ENCODE data around the gene CCDC169.
"Not testable (repeated sequence)": the region's sequence is repeated elsewhere in the genome, so short reads cannot be mapped to it uniquely, and the experiment has no call there.

The CCDC169 gene

GRCh38 chr13:36313047-36313969, 15.7 kb upstream of the CCDC169 start:
- DNase-seq (ENCODE audit: low read depth in 2 of 2) = no peak

DNA sequence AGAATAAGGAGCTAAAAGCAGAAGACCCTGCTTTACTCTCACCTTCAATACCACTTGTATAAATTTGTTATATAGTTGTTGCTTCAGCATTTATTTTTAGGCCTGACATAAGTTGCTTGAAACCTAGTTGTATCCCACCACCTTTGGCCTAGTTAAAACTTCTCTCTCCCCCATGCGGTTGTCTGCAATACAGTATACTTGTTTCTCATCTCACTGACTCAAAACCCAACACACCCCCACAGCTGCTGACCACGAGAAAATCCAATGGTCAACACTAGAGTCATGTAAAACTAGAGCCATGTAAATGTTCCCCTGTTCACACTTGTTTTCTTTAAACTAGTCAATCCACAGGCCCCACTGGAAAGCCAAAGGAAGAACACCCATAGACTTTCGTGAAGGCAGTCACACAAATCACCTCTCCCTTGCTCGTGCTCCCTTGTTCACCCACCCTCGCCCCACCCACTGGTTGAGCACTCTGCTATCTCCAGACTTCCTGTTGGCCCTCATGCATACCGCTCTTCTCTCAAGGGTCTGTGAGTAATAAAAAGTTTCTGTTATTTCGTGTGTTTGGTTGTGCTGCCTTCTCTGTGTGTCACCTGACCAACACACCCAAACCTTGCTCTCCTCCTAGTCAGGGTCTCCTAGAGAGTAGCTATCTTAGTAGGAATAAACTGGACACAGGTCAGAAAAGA, 12.9 kb upstream of the CCDC169 start:
- no peak for DNase-seq (ENCODE audit: low read depth in 2 of 2)

DNA sequence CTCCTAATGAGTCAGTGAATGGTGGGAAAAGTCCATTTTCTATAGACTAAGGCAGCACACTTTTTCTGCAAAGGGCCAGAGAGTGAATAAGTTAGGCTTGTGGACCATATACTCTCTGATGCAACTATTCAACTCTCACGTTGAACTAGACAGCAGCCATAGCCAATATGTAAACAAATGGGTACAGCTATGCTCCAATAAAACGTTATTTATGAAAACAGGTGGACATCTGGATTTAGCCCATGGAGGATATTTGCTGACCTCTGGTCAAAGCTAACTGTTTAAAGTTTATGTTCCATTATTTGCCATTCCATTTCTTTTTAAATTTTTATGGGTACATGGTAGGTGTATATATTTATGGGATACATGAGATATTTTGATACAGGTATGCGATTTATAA, 4.7 kb upstream of the CCDC169 start:
- no peak for DNase-seq (ENCODE audit: low read depth in 2 of 2)

DNA sequence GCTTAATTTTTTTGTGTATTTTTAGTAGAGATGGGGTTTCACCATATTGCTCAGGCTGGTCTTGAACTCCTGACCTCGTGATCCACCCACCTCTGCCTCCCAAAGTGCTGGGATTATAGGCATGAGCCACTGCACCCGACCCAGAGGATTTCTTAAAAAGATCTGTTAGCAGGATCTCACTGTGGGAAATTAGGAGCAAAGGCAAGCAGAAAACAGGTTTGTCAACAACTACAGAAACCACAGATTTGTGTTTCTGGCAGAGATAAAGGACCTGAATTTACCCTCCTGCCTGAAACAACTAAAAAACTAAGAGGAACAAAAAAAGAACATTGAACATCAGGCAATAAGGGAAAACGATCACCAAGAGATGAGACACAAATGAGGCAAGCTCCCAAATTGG, 1.9 kb upstream of the CCDC169 start:
- DNase-seq (ENCODE audit: low read depth in 2 of 2) = not testable (repeated sequence)

DNA sequence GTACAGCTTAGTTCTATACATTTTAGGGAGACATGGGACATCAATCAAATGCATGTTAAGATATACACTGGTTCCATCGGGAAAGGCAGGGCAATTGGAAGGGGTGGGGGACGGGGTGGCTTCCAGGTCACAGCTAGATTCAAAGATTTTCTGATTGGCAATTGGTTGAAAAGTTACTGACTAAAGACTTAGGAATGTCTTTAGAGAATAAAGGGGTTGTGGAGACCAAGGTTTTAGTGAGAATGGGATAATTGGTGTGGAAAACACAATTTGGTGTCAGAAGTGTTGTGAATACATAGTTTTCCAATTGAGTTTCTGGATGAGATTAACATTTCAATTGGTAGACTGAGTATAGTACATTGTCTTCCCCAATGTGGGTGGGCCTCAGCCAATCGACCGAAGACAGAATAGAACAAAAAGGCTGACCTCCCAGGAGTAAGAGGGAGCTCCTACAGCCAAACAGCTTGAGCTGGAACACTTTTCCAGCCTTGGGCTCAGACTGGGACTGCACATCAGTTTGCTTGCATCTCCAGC, 988 bp upstream of the CCDC169 start:
- no peak for DNase-seq (ENCODE audit: low read depth in 2 of 2)

- no peak for DNase-seq (ENCODE audit: low read depth in 2 of 2)
Measured at GRCh38 chr13:36294096-36294495, 3.5 kb downstream of the CCDC169 start.

- no peak for DNase-seq (ENCODE audit: low read depth in 2 of 2)
Measured at GRCh38 chr13:36293497-36293896, 4.1 kb downstream of the CCDC169 start.

- DNase-seq (ENCODE audit: low read depth in 2 of 2) = no peak
Measured at GRCh38 chr13:36288794-36289391, 8.7 kb downstream of the CCDC169 start.

DNA sequence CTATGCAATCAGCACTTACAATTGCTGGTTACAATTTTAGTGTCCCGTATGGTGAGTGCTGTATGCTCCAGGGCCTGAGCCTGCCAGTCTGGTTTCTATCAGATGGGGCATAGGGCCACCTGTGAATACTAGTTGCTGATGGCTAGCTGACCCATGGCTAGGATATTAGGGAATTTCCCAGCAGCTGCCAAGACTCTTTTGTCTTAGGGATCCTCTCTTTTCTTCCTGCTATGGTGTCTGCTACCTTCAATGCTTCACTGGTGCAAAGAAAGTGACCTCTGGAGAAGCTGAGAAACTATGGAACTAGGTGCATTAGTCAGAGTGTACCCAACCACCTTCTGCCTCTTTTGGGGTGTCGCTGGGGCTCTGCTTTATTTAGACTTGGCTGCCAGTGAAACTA, 11.6 kb downstream of the CCDC169 start:
- DNase-seq (ENCODE audit: low read depth in 2 of 2) = no peak

DNA sequence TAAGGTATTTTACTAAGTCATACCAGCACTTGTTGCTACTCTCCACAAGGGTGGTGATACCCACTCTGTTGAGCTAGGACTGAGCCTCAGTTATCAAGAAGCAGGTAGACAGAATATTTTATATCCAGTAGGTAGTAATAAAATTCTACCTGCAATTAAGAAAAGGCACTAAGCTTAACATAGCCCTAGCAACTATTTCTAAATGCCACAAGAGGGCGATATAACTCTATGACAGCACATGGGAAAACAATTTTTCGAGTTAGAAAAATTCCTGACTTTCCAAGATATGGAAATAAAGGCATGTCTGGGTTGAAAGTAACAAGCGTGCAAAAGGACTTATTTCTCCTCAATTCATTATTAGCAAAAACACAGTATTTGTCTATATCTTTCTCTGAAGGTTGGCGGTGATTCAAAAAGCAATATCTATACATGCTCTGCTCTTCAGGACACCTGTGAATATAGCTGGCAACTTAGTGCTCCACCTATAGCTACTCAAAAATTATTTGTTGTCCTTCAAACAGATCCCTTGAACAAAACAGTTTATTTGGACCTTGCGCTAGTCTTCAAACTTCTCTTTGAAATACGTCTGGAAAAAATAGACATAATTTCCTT, 14.7 kb downstream of the CCDC169 start:
- no peak for DNase-seq (ENCODE audit: low read depth in 2 of 2)

DNA sequence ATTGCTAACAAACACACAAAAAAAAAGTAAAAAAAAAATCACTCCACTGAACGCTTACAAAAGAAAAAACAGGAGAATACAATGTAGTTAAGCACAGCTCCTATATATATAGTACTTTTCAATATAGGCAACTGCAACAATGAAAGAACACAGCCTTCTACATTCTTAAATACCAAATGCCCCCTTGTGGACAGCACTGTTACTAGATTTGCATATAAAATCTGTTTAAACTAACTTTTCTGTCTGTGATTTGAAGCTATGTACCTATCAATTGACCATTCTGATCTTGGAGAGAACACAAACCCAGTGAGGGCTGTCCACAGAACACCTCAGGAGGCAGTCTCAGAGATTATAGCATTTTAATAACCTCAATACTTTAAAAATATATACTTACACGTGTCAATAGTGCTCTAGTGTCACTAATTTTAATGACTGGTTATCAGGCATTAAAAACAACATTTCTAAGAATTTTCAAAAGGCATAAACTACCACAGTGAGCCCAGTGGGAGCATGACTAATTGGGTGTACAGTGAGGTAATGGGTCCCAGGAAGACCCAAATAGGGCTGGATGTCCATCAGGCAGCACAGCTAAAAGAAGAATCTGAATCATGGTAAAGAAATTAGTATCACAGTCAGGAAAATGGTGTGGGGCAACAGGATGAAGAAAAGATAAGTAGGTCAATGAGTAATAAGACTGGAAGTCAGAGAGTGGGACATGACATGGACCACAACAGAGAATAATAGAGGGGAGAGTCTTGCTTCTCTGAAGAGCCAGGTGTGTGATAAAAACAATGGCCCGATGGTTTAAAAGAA, 22.2 kb downstream of the CCDC169 start:
- no peak for DNase-seq (ENCODE audit: low read depth in 2 of 2)

- DNase-seq (ENCODE audit: low read depth in 2 of 2) = no peak
Measured at GRCh38 chr13:36273431-36273830, 24.2 kb downstream of the CCDC169 start.

- no peak for DNase-seq (ENCODE audit: low read depth in 2 of 2)
Measured at GRCh38 chr13:36261976-36262375, 35.6 kb downstream of the CCDC169 start.

DNA sequence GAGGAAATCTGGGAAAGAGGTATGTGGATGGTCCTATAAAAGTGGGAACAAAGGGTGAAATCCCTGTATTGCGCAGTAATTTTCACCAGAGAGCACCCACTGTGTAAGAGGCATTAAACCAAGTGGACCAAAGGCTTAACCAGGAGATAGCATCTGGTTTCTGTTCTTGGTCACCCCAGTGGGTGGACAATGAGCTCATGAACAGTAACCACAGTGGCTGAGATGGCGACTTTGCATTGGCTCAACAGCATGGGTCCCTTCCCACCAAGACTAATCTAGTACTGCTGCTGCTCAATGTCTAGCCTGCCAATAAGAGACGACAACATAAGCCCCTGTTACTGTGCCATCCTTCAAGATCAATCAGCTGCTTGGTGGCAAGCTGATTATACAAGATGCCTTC, 36.6 kb downstream of the CCDC169 start:
- DNase-seq (ENCODE audit: low read depth in 2 of 2) = no peak

DNA sequence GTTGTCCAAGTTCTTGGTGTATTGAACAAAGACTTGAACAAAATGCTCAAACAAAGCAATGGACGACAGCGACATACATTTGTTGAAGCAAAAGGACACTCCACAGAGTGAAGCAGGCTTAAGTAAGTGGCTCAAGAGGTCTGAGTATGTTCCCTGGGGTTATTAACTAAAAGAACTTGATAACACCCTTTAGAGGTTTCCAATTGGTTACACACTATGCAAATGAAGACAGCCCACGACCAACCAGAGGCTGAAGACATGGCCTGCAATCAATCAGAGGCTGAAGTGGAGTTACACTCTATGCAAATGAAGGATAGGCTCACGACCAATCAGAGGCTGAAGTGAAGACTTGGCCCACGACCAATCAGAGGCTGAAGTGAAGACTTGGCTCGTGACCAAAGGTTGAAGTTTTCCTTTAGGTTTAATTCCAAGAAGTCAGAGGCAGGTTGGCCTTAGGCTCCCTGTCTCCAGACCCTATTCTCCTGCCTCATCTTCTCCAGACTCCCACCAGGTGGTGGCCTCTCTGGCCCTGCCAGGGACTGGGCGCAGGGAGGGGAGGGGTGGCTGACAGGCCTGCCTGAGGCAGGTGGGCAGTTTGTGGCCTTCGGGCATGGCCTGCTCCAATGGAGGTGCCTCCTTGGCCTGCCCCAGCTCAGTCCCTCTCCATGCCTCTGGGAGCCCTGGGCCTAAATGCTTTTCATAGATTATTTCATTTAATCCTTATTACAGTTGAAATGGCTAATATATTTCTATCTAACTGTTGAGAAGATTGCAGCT, 38.1 kb downstream of the CCDC169 start:
- no peak for DNase-seq (ENCODE audit: low read depth in 2 of 2)

DNA sequence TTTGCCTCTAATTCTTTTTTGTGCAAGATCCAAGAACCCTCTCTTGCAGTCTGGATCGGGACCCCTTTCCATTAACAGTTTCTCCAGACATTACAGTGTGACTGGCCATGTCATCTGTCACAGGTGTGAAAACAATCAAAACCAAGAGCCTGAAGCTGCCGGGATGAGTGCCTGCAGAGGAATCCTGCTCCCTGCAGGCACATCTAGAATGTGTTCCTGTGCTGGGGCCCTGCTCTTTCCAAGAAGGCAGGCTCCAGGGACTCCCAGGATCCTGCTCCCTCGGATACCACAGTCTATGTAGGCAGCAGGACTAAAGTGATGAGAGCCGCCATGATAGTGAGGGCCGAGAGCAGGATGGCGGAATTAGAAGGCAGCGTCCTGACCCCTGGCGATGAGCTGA, 38.8 kb downstream of the CCDC169 start:
- no peak for DNase-seq (ENCODE audit: low read depth in 2 of 2)

DNA sequence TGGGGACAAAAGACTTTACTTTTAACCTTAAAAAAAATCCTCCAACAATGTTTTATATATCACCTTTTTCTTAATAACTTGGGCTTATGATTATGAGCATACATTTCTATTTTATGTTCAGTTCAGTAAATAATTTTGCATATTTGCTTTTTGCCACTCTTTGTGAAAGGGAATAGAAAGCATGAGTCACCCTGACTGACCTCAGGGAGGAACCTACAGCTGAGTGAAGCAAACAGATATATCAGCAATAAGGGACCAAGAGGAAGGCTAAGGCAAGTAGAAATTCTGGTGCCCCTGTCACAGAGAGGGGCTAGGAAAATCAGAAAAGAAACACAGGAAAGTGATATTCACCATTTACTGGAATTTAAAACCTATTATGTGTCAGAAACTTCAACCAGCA, 46.1 kb downstream of the CCDC169 start:
- DNase-seq (ENCODE audit: low read depth in 2 of 2) = no peak

GRCh38 chr13:36251017-36251416, 46.6 kb downstream of the CCDC169 start:
- no peak for DNase-seq (ENCODE audit: low read depth in 2 of 2)

GRCh38 chr13:36248700-36249099, 48.9 kb downstream of the CCDC169 start:
- DNase-seq (ENCODE audit: low read depth in 2 of 2) = no peak

DNA sequence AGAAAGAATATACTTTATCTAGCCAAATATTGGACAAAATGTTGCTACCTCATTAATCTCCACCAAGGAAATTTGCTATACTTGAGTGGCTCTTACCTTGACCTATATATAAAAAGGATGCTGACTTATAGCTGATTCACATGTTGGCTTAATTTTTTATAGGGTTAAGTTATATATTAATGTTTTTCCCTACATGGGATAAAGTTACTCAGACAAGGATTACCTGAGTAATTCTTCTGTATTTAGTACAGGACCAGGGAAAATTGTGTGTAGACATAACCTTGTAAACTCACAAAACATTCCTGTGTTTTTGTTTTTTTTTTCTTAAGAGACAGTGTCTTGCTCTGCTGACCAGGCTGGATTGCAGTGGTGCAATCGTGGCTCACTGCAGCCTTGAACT, 52.6 kb downstream of the CCDC169 start:
- DNase-seq (ENCODE audit: low read depth in 2 of 2) = no peak
